Stimulated activated CD4-positive, alpha-beta T cell treated with anti-CD3 and anti-CD28 coated beads, Interleukin-1b, Interleukin-23, amount 100 ng/mL, for 4 hours (primary cell): ENCODE measurements around the gene ENTPD8.
A peak's percentile ranks its signal among the peaks of the same experiment; 100 is the strongest.
"Not testable (repeated sequence)": the region's sequence is repeated elsewhere in the genome, so short reads cannot be mapped to it uniquely, and the experiment has no call there.

Source experiments
- DNase-seq, 2 donors: peaks; one replicate each; pipeline ENCODE4 v3.0.0-alpha.2; 2020; ENCODE audit warnings: low read depth in 2 of 2

ENTPD8 gene

DNA sequence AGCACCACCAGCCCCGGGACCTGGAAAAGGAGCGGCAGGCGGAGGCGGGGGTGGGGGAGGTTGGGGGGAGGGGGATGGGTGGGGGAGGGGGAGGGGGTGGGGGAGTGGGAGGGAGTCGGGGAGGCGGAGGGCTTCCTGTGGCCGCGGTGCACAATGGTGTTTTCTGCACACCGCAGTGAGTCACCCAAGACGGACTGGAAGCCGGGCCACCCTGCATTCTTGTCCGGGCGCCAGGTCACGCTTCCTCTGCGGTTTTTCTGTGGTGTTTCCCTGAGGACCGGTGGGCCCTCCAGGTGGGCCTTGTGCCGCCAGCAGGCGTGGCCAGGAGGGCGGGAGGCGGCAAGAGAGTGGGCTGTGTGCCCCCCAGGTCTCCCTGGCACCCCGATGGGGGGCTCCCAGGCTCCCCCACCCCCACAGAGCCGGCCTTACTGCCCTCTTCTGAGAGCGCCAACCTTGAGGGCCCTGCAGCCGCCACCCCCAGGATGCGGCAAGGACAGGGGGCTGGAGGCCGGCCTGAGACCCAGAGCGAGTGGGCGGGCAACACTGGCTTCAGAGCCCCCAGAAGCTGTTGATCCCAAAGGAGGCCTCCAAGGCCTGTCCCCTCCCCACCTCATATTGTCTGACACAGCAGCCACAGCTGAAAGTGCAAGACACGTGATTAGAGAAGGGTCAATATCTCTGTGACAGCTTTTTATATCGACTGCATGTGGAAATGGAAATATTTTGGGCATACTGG lies 29.3 kb downstream of the ENTPD8 start:
- DNase-seq = no peak

- no peak for DNase-seq
Measured at GRCh38 chr9:137411260-137411644, 29.9 kb downstream of the ENTPD8 start.

GRCh38 chr9:137410891-137411249 lies 30.3 kb downstream of the ENTPD8 start:
- no peak for DNase-seq

GRCh38 chr9:137410236-137410890 lies 30.8 kb downstream of the ENTPD8 start:
- DNase-seq = not testable (repeated sequence)

- no peak for DNase-seq
Measured at GRCh38 chr9:137409515-137409914, 31.6 kb downstream of the ENTPD8 start.

- no peak for DNase-seq
Measured at GRCh38 chr9:137408651-137409405, 32.3 kb downstream of the ENTPD8 start.

- no peak for DNase-seq
Measured at GRCh38 chr9:137407590-137408300, 33.4 kb downstream of the ENTPD8 start.

DNA sequence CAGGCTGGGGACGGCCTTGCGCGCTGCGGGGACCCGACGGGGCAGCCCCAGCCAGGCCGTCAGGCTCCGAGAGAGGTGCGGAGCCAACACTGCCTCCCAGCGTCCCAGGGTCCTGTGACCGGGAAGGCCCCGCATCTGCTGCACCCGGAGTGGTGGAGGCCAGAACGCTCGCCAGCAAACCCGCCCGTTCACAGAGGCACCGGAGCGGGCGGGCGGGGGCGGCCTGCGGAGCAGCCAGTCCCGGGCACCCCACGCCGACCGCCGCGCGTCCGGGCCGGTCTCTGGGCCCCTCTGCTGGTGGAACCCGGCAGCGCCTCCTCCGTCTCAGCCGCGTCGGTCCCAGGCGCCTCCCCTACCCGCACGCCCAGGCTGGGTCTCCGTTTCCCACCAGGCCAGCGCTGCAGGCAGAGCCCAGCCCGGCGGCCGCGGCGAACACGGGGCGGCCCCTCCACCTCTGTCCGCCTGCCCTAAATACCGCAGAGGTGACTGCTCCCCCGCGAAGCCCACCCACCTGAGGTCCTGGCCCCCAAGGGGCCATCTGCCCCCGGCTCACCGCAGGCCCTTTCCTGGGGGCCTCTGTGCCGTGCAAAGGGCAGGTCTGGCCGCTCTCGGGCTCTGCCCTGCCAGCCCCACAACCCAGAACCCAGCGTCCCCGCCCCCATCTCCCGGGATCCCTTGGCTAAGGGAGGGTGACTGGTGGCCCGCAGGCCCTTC lies 34.1 kb downstream of the ENTPD8 start:
- peak; percentile 59 to 63 for DNase-seq

DNA sequence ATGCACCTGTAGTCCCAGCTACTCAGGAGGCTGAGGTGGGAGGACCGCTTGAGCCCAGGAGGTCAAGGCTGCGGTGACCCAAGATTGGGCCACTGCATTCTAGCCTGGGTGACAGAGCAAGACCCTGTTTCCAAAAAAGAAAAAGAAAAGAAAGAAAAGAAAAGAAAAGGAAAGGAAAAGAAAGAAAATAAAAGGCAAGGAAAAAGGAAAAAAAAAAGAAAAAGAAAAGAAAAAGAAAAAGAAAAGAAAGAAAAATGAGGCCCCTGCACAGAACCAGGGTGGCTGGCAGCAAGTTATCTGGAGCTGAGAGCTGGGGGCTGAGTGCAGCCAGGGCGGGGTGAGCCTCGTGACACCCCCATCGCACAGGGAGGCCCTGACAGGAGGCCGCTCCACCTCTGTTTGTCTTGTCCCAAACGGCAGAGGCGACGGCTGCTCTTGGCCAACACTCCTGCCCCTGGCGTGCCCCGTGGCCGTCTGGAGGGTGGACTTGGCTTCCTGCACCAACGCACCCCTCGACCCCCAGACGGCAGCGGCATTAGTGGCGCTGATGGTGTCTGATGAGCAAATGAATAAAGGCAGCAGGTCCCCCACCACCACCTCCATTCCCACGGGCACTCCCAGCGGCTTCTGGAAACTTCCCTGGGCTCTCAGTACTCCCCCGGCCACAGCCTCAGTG lies 34.9 kb downstream of the ENTPD8 start:
- DNase-seq = no peak

- DNase-seq = no peak
Measured at GRCh38 chr9:137405677-137406081, 35.5 kb downstream of the ENTPD8 start.

GRCh38 chr9:137404961-137405567 lies 36.1 kb downstream of the ENTPD8 start:
- no peak for DNase-seq

- DNase-seq = no peak
Measured at GRCh38 chr9:137403269-137403668, 37.9 kb downstream of the ENTPD8 start.

DNA sequence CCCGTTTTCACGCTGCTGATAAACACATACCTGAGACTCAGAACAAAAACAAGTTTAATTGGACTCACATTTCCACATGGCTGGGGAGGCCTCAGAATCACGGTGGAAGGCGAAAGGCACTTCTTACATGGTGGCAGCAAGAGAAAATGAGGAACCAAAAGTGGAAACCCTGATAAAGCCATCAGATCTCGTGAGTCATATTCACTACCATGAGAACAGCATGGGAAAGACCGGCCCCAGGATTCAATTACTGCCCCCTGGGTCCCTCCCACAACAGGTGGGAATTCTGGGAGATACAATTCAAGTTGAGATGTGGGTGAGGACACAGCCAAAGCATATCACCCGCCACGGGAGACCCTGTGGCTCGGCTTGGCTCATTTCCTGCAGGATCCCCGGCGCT lies 38.4 kb downstream of the ENTPD8 start:
- no peak for DNase-seq

DNA sequence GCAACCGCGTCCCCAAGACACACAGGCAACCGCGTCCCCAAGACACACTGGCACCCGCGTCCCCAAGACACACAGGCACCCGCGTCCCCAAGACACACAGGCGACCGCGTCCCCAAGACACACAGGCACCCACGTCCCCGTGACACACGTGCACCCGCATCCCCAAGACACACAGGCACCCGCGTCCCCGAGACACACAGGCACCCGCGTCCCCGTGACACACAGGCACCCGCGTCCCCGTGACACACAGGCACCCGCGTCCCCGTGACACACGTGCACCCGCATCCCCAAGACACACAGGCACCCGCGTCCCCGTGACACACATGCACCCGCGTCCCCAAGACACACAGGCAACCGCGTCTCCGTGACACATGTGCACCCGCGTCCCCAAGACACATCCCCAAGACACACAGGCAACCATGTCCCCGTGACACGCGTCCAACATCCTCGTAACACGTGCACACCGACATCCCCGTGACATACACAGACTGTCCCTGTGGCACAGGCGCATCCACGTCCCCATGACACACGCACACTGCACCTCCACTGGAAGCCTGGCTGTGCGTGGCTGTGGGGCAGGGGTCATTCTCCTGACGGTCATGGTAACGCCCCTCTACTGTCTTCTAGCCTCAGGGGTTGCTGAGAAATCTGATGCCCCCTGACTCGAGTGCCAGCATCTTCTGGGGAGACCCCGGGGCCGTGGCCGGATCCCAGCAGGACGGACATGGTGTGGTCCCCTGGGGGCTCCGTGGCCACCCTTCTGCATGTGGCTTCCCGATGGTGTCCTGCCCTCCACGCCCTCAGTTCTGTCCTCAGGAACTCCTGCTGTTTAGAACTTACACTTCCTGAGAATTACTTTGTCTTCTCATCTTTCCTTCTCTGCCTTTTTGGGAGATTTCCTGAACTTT lies 42.3 kb downstream of the ENTPD8 start:
- no peak for DNase-seq

GRCh38 chr9:137397675-137398423 lies 43.3 kb downstream of the ENTPD8 start:
- DNase-seq = no peak

- DNase-seq = no peak
Measured at GRCh38 chr9:137396634-137397367, 44.4 kb downstream of the ENTPD8 start.

GRCh38 chr9:137396227-137396626 lies 44.9 kb downstream of the ENTPD8 start:
- DNase-seq = no peak

- DNase-seq = no peak
Measured at GRCh38 chr9:137395666-137396010, 45.5 kb downstream of the ENTPD8 start.
